OCI-LY3 (cell line): ENCODE results near the gene HOXC11.

Experiments
- H2AFZ ChIP-seq: fragments of 200-600, 300-600 bp; shearing (Covaris generic); 2 replicates; pipeline ENCODE4 v1.6.0; 2014; ENCODE audit warnings: antibody characterized with exemption, low read depth, low read length
- H3K27ac ChIP-seq: fragments of 200-600, 300-600 bp; sonication (generic); 2 replicates; pipeline ENCODE4 v1.5.1; 2014; ENCODE audit warnings: mild to moderate bottlenecking, low read length, moderate library complexity, mixed read lengths
- H3K27me3 ChIP-seq: fragments of 200-600, 300-600 bp; sonication (generic); 2 replicates; pipeline ENCODE4 v1.6.1; 2014; ENCODE audit warnings: low read depth, low read length, mixed read lengths
- H3K36me3 ChIP-seq: fragments of 200-600, 300-600 bp; sonication (generic); replicated peaks from 2 replicates; pipeline ENCODE3; 2014; ENCODE audit warnings: low read depth, low read length, mixed read lengths
- H3K4me1 ChIP-seq: fragments of 300-600, 200-600 bp; sonication (generic); 2 replicates; pipeline ENCODE4 v1.6.1; 2014; ENCODE audit warnings: low read length, mixed read lengths
- H3K4me2 ChIP-seq: fragments of 200-600, 300-600 bp; sonication (generic); 2 replicates; pipeline ENCODE4 v1.6.1; 2014; ENCODE audit warnings: low read length, mixed read lengths
- H3K4me3 ChIP-seq: fragments of 300-600, 200-600 bp; sonication (generic); 2 replicates; pipeline ENCODE4 v1.5.1; 2014; ENCODE audit warnings: antibody characterized with exemption, mild to moderate bottlenecking, low read length, moderate library complexity
- H3K79me2 ChIP-seq: fragments of 300-600, 200-600 bp; shearing (Covaris generic); 2 replicates; pipeline ENCODE4 v1.6.1; 2014; ENCODE audit warnings: mild to moderate bottlenecking, low read length, mixed read lengths
- H3K9ac ChIP-seq: fragments of 300-600, 200-600 bp; shearing (Covaris generic); 2 replicates; pipeline ENCODE4 v1.6.0; 2014; ENCODE audit warnings: mild to moderate bottlenecking, low read length, moderate library complexity
- H3K9me3 ChIP-seq: fragments of 200-600, 300-600 bp; shearing (Covaris generic); 2 replicates; pipeline ENCODE4 v1.6.1; 2014; ENCODE audit warnings: low read length, mixed read lengths; ENCODE audit not compliant: insufficient read depth
- H4K20me1 ChIP-seq: fragments of 200-600, 300-600 bp; sonication (generic); 2 replicates; pipeline ENCODE4 v1.6.1; 2016; ENCODE audit warnings: low read length, mixed read lengths; ENCODE audit not compliant: insufficient read depth
- EZH2phosphoT487 ChIP-seq: fragments of 200-600 bp; shearing (Covaris generic); IDR thresholded peaks from 2 replicates; pipeline ENCODE4 v1.6.1; 2018; ENCODE audit warnings: antibody characterized with exemption, mixed run types, low read depth
- TF ChIP-seq, protein P1 (sequence below): fragments of 200-600, 300-600 bp; sonication (generic); IDR thresholded peaks from 2 replicates; pipeline ENCODE4 v1.5.1; 2014; ENCODE audit warnings: antibody characterized with exemption, low read length, low read depth

The HOXC11 gene

GRCh38 chr12:53939141-53940108 lies 33.5 kb upstream of the HOXC11 start:
- Histone ChIP-seq H3K36me3 (no peaks in the 10 kb centered on the region), H3K9ac (no peak overlapping the region), H2AFZ (no peak overlapping the region), H3K4me1 (no peaks in the 10 kb centered on the region), H3K9me3 (no peaks in the 10 kb centered on the region), H3K27me3 (peaks cover 28% of the 10 kb centered on the region), H3K4me2 (no peak overlapping the region), H3K4me3 (no peak overlapping the region), H3K79me2 (no peaks in the 10 kb centered on the region), H4K20me1 (no peaks in the 10 kb centered on the region), H3K27ac (no peak overlapping the region)
- TF ChIP-seq, protein P1, sequence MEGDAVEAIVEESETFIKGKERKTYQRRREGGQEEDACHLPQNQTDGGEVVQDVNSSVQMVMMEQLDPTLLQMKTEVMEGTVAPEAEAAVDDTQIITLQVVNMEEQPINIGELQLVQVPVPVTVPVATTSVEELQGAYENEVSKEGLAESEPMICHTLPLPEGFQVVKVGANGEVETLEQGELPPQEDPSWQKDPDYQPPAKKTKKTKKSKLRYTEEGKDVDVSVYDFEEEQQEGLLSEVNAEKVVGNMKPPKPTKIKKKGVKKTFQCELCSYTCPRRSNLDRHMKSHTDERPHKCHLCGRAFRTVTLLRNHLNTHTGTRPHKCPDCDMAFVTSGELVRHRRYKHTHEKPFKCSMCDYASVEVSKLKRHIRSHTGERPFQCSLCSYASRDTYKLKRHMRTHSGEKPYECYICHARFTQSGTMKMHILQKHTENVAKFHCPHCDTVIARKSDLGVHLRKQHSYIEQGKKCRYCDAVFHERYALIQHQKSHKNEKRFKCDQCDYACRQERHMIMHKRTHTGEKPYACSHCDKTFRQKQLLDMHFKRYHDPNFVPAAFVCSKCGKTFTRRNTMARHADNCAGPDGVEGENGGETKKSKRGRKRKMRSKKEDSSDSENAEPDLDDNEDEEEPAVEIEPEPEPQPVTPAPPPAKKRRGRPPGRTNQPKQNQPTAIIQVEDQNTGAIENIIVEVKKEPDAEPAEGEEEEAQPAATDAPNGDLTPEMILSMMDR: no peak
- TF ChIP-seq EZH2phosphoT487: no peak

- no peaks in the 10 kb centered on the region for H3K36me3 ChIP-seq
- H2AFZ ChIP-seq: no peak overlapping the region
- no peaks in the 10 kb centered on the region for H4K20me1 ChIP-seq
- no peaks in the 10 kb centered on the region for H3K4me1 ChIP-seq
- peaks cover 31% of the 10 kb centered on the region for H3K27me3 ChIP-seq
- H3K4me2 ChIP-seq: no peak overlapping the region
- H3K9ac ChIP-seq: no peak overlapping the region
- TF ChIP-seq EZH2phosphoT487: no peak
- TF ChIP-seq, protein P1: no peak
- no peaks in the 10 kb centered on the region for H3K79me2 ChIP-seq
- H3K27ac ChIP-seq: no peak overlapping the region
- H3K9me3 ChIP-seq: no peaks in the 10 kb centered on the region
- H3K4me3 ChIP-seq: no peak overlapping the region
These were observed 32.4 kb upstream of the HOXC11 start for GRCh38 chr12:53940443-53941014.

DNA sequence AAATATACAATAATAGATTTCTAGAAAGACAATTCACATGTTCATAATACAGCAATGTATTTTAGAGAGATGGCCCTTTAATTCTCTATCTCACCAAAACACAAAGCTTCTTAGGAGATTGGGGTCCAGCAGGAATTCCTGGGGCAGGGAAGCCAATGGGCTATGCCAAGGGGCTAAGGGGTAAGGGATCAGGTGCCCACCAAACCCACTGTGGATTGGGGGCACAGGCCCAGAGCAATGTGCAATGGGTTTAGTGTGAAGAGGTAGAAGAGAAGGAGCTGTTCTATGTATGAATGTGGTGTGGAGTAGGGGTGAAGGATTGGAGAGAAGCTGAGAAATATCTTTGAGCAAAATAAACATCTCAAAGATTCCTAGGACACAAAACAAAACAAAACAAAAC lies 31.7 kb upstream of the HOXC11 start:
- Histone ChIP-seq H3K4me2 (no peak overlapping the region), H3K9ac (no peak overlapping the region), H3K9me3 (no peaks in the 10 kb centered on the region), H3K4me3 (no peak overlapping the region), H3K36me3 (no peaks in the 10 kb centered on the region), H3K79me2 (no peaks in the 10 kb centered on the region), H4K20me1 (no peaks in the 10 kb centered on the region), H3K27ac (no peak overlapping the region), H2AFZ (no peak overlapping the region), H3K27me3 (peaks cover 35% of the 10 kb centered on the region), H3K4me1 (no peaks in the 10 kb centered on the region)
- TF ChIP-seq, protein P1: no peak
- no peak for TF ChIP-seq EZH2phosphoT487

DNA sequence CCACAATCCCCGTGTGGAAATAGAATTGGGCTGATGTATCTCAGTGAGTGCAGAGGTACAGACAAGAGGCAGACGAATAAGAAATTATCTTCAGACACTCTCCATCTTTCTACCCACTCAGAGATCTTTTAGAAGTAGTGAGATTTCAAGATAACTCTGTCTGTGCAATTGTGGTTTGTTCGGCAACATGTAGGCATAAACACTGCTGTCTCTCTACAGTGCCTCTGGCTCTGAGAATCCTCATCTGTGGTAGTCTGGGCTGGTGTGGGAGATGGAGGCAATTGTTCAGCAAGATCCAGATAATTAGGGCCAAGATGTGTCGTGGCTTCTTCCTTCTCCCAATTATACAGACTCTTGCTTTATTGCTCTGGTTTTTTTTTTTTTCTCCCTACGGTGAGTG lies 31.2 kb upstream of the HOXC11 start:
- Histone ChIP-seq H3K27ac (no peak overlapping the region), H3K79me2 (no peaks in the 10 kb centered on the region), H3K4me1 (no peaks in the 10 kb centered on the region), H3K36me3 (no peaks in the 10 kb centered on the region), H3K4me2 (no peak overlapping the region), H4K20me1 (no peaks in the 10 kb centered on the region), H3K4me3 (no peak overlapping the region), H2AFZ (no peak overlapping the region), H3K9me3 (no peaks in the 10 kb centered on the region), H3K27me3 (peaks cover 37% of the 10 kb centered on the region), H3K9ac (no peak overlapping the region)
- TF ChIP-seq EZH2phosphoT487: no peak
- TF ChIP-seq, protein P1: no peak
